Measurements from ENCODE around the gene LRFN4.
A peak's percentile ranks its signal among the peaks of the same experiment; 100 is the strongest.

LRFN4 gene

DNA sequence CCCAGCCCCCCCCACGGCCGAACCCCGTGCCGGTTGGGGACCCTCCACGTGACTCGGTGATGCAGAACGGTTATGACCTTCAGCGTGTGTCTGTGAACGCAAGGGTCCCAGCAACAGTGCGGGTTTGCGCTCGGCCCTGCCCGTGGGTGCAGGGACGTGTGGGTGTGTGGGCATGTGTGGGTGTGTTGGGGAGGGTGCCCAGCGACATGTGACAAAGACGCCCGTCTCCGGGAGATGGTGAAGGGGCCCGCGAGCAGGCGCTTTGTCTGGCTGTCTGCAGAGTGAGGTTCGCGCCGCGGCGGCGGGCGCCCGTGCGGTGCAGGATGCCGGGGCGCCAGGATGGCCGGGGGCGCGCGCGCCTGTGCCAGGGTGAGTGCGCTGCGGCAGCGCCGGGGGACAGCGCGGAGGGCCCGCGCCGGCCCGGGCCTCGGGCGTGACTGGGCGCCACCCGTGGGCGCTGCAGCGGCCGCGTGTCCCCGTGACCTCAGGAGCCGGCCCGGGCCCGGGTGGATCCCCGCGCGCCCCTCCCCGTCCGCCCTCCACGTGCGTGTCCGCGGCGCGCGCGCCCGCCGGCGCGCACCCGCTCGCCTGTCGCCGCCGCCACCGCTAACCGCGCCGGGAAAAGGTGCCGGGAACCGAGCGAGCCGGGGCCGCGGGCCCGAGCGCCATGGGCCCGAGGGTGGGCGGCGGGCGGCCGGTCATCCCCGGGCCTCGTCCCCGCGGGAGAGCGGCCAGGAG, at the start of gene LRFN4:
Gene LRFN4, plus strand, starts transcription at position 569 of the 738 bp plus-strand sequence. CDS start 681 bp downstream, outside the sequence.
- peak within 1 kb of the TSS; percentile 77 for H3K4me3 ChIP-seq (ENCODE audit: low read length)
- TF ChIP-seq CTCF (conservative IDR thresholded peaks at IDR 0.05; ENCODE audit: low read depth, low read length) = no peak
- no peak for DNase-seq (ENCODE audit: low read depth)

DNA sequence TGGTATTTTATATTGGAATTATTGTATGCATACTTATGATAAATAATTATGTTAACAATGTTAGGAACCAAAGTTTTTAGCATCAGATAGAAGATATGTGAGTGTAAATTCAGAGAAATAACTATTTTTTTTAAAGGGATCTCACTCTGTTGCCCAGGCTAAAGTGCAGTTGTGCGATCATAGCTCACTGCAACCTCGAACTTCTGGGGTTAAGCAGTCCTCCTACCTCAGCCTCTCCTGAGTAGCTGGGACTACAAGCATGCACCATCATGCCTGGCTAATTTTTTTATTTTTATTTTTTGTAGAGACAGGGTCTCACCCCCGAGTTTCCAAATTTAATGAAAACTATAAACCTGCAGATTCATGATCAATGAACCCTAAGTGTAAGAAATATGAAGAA, 47.3 kb upstream of the LRFN4 start:
- H3K4me3 ChIP-seq (ENCODE audit: low read length) = no peak overlapping the region
- no peak for TF ChIP-seq CTCF (conservative IDR thresholded peaks at IDR 0.05; ENCODE audit: low read depth, low read length)
- DNase-seq (ENCODE audit: low read depth) = no peak

DNA sequence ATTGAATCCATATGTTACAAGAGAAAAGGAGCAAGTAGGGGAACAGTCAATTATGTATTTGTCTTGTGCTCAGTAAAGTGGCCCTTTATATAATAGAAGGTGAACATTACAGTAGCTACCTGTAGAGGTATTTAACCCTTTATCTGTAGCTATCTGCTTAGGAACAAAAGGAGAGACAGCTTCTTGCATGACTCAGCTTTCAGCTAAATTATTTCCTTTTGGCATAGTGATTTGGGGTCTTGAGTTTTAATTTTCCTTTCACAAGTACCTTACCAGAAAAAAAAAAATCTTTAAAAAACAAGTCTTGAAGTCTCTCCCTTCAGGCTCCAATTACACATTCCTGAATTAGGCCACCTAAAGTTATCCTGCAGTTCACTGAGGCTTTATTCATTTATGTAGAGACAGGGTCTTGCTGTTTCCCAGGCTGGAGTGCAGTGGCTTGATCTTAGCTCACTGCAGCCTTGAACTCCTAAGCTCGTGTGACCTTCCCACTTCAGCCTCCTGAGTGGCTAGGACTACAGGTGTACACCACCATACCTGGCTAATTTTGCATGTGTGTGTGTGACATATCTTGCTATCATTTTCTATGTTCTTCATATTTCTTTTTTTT, 46.2 kb upstream of the LRFN4 start:
- no peak for DNase-seq (ENCODE audit: low read depth)
- TF ChIP-seq CTCF (conservative IDR thresholded peaks at IDR 0.05; ENCODE audit: low read depth, low read length) = no peak
- no peak overlapping the region for H3K4me3 ChIP-seq (ENCODE audit: low read length)

GRCh38 chr11:66814678-66815077, 42.2 kb upstream of the LRFN4 start:
- no peak for TF ChIP-seq CTCF (conservative IDR thresholded peaks at IDR 0.05; ENCODE audit: low read depth, low read length)
- H3K4me3 ChIP-seq (ENCODE audit: low read length) = no peak overlapping the region
- DNase-seq (ENCODE audit: low read depth) = peak; percentile 35

DNA sequence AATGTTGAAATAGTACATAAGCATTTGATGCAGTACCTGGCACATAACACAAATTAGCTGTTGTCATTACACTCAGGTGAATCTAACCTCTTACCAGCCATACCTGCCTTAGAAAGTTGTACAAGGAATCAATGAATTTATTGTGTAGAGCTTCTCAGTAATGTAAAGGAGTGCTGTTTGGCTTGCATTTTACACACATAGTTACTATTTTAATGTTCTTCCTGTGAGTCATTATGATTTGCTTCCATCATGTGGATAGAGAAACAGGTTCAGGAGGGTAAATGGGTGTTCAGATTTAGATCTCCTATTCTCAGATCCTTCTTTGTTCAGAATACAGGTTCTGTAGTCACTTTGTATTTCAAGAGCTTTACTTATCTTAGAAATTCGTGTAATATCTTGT, 41.2 kb upstream of the LRFN4 start:
- DNase-seq (ENCODE audit: low read depth) = no peak
- TF ChIP-seq CTCF (conservative IDR thresholded peaks at IDR 0.05; ENCODE audit: low read depth, low read length) = no peak
- no peak overlapping the region for H3K4me3 ChIP-seq (ENCODE audit: low read length)

DNA sequence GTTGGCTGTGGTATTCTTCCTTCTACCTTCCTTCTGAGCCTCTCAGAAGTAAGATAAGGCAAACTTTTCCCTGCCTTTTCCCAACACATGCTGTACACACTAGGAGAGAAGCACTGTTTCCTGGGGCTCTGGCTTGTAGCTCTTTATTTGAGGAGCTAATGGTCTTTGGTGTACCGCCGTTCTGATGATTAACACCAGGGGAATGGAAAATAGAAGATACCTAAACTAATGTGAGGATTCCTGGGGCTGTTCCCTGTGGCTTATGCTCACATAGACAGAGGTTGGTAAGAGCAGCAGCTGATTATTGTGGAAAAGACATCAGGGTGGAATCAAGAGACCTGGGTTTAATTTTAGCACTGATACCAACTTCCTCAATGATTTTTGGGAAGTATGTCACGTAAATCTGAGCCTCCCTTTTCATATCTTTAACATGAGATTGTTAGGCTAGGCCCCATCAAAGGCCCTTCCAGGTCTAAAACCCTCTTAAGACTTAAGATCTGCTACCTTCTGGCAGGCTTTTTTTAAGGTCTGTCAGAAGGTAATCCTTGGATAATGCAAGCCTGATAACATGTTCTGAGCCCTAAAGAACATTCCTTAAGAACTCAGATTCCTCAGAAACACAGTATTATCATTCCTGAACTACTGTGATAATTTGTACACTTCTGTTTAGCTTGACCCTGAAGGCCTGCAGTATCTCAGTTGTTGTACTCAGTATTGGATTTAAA, 38.5 kb upstream of the LRFN4 start:
- peak; percentile 25 for DNase-seq (ENCODE audit: low read depth)
- no peak overlapping the region for H3K4me3 ChIP-seq (ENCODE audit: low read length)
- TF ChIP-seq CTCF (conservative IDR thresholded peaks at IDR 0.05; ENCODE audit: low read depth, low read length) = no peak
